OCI-LY7 (cell line): ENCODE measurements around the gene PPP1R9A. TPM values are rescaled to one million over a fixed set of nuclear protein-coding genes. Genes with fewer than 3 reads are reported as not detected.

Source experiments
- BruUV-seq: library from RNA; stranded (reverse); fragments of 400-500 nt; replicated peaks from 2 replicates; lab custom pipeline; 2021; lab: Mats Ljungman, UMichigan
- CTCF ChIA-PET: fragments of 300-600 bp; sonication (Branson Sonifier 250); formaldehyde crosslinking; loops from one replicate; lab custom pipeline; 2022; ENCODE audit warnings: antibody characterized with exemption; ENCODE audit not compliant: unreplicated experiment; lab: Charles Lee
- POLR2A ChIA-PET: fragments of 300-600 bp; sonication (Branson Sonifier 250); formaldehyde crosslinking; loops from one replicate; lab custom pipeline; 2022; ENCODE audit warnings: antibody characterized with exemption; lab: Charles Lee
- DNase-seq: peaks from one replicate; pipeline ENCODE4 v3.0.0-alpha.2; 2015; ENCODE audit warnings: low spot score
- H2AFZ ChIP-seq: fragments of 200-600 bp; sonication (generic), shearing (Covaris generic); 2 replicates; pipeline ENCODE4 v1.6.1; 2014; ENCODE audit warnings: mild to moderate bottlenecking, antibody characterized with exemption, low read length, moderate library complexity
- H3K27ac ChIP-seq: fragments of 200-600 bp; sonication (generic); 2 replicates; pipeline ENCODE4 v1.5.1; 2014; ENCODE audit warnings: mixed run types, low read depth, mild to moderate bottlenecking, moderate library complexity, low read length, inconsistent platforms; ENCODE audit not compliant: poor library complexity, severe bottlenecking
- H3K36me3 ChIP-seq: fragments of 200-600 bp; sonication (generic); 2 replicates; pipeline ENCODE4 v1.6.1; 2014; ENCODE audit warnings: mild to moderate bottlenecking, antibody characterized with exemption, low read length, moderate library complexity, mixed read lengths; ENCODE audit not compliant: insufficient read depth
- H3K4me1 ChIP-seq: fragments of 200-600 bp; sonication (generic); 2 replicates; pipeline ENCODE4 v1.5.1; 2014; ENCODE audit warnings: mild to moderate bottlenecking, low read length; ENCODE audit not compliant: insufficient read depth, poor library complexity, severe bottlenecking
- H3K4me2 ChIP-seq: fragments of 200-600 bp; sonication (generic); 2 replicates; pipeline ENCODE4 v1.6.1; 2014; ENCODE audit warnings: mild to moderate bottlenecking, low read length
- H3K4me3 ChIP-seq: fragments of 200-600 bp; sonication (generic); 2 replicates; pipeline ENCODE4 v1.5.1; 2014; ENCODE audit warnings: mild to moderate bottlenecking, low read depth, low read length; ENCODE audit not compliant: poor library complexity, severe bottlenecking
- H3K79me2 ChIP-seq: fragments of 200-600 bp; sonication (generic); 2 replicates; pipeline ENCODE4 v1.6.1; 2016; ENCODE audit warnings: low read depth, mild to moderate bottlenecking, low read length, moderate library complexity, mixed read lengths; ENCODE audit not compliant: insufficient read depth
- H3K9me2 ChIP-seq: fragments of 200-600 bp; sonication (generic); 2 replicates; pipeline ENCODE4 v1.6.1; 2016; ENCODE audit warnings: mild to moderate bottlenecking, low read length, mixed read lengths; ENCODE audit not compliant: insufficient read depth
- H3K9me3 ChIP-seq: fragments of 200-600 bp; sonication (generic); 2 replicates; pipeline ENCODE4 v1.6.1; 2014; ENCODE audit warnings: mild to moderate bottlenecking, mixed run types, low read length, mixed read lengths
- H4K20me1 ChIP-seq: fragments of 200-600 bp; sonication (generic); 2 replicates; pipeline ENCODE4 v1.6.1; 2014; ENCODE audit warnings: mild to moderate bottlenecking, antibody characterized with exemption, low read length, moderate library complexity, mixed read lengths; ENCODE audit not compliant: insufficient read depth
- EZH2phosphoT487 ChIP-seq: fragments of 200-600 bp; sonication (generic); IDR thresholded peaks from 2 replicates; pipeline ENCODE4 v1.6.1; 2018; ENCODE audit warnings: low read depth, borderline replicate concordance, mild to moderate bottlenecking, mixed run types, antibody characterized with exemption, low read length, moderate library complexity, mixed read lengths
- intact Hi-C: fragments of 100-400 bp; cut with micrococcal nuclease; formaldehyde crosslinking; loops from one replicate; pipeline ENCODE4 v1.10.0; 2022; ENCODE audit not compliant: unreplicated experiment
- total RNA-seq, 2 experiments: library from RNA; depleted of rRNA in 1 of 2; stranded (reverse); fragments of >200 nt in 1 of 2; shearing (Covaris generic) in 1 of 2; gene quantifications; 2 replicates each; pipeline ENCODE4 v1.2.3, GENCODE V29; 2014 to 2022
- TF ChIP-seq, protein P1 (sequence below): fragments of 200-600 bp; sonication (generic); conservative IDR thresholded peaks from 2 replicates; pipeline ENCODE4 v1.5.1; 2014; ENCODE audit warnings: mild to moderate bottlenecking, antibody characterized with exemption, low read length, moderate library complexity, mixed read lengths

Gene PPP1R9A
- total RNA-seq, 2 experiments from 2014 or later = not detected

- BruUV-seq = no TSS peak
- no peaks in the 10 kb centered on the region for H3K9me3 ChIP-seq
- intact Hi-C loops = no loop called here
- DNase-seq = no peak
- ChIA-PET POLR2A (no interaction called here), CTCF (no interaction called here)
- no peaks in the 10 kb centered on the region for H3K79me2 ChIP-seq
- no peaks in the 10 kb centered on the region for H4K20me1 ChIP-seq
- no peaks in the 10 kb centered on the region for H3K36me3 ChIP-seq
- no peak overlapping the region for H3K4me3 ChIP-seq
- H3K4me2 ChIP-seq = no peak overlapping the region
- H2AFZ ChIP-seq = no peak overlapping the region
- no peak overlapping the region for H3K27ac ChIP-seq
- TF ChIP-seq EZH2phosphoT487 = no peak
- TF ChIP-seq, protein P1, sequence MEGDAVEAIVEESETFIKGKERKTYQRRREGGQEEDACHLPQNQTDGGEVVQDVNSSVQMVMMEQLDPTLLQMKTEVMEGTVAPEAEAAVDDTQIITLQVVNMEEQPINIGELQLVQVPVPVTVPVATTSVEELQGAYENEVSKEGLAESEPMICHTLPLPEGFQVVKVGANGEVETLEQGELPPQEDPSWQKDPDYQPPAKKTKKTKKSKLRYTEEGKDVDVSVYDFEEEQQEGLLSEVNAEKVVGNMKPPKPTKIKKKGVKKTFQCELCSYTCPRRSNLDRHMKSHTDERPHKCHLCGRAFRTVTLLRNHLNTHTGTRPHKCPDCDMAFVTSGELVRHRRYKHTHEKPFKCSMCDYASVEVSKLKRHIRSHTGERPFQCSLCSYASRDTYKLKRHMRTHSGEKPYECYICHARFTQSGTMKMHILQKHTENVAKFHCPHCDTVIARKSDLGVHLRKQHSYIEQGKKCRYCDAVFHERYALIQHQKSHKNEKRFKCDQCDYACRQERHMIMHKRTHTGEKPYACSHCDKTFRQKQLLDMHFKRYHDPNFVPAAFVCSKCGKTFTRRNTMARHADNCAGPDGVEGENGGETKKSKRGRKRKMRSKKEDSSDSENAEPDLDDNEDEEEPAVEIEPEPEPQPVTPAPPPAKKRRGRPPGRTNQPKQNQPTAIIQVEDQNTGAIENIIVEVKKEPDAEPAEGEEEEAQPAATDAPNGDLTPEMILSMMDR = no peak
- no peaks in the 10 kb centered on the region for H3K4me1 ChIP-seq
- no peaks in the 10 kb centered on the region for H3K9me2 ChIP-seq
Measured at GRCh38 chr7:95225301-95225700, 317.9 kb downstream of the PPP1R9A start.

- CTCF ChIA-PET = no interaction called here
- TF ChIP-seq EZH2phosphoT487 = no peak
- TF ChIP-seq, protein P1 = no peak
- Histone ChIP-seq H4K20me1 (no peaks in the 10 kb centered on the region), H3K4me2 (no peak overlapping the region), H3K36me3 (no peaks in the 10 kb centered on the region), H3K4me3 (no peak overlapping the region), H3K27ac (no peak overlapping the region), H2AFZ (no peak overlapping the region), H3K9me3 (no peaks in the 10 kb centered on the region), H3K4me1 (no peaks in the 10 kb centered on the region), H3K79me2 (no peaks in the 10 kb centered on the region), H3K9me2 (no peaks in the 10 kb centered on the region)
- DNase-seq = no peak
- BruUV-seq = no TSS peak
- intact Hi-C loops = no loop called here
- POLR2A ChIA-PET = no interaction called here
Measured at GRCh38 chr7:95229301-95229700, 321.9 kb downstream of the PPP1R9A start.

DNA sequence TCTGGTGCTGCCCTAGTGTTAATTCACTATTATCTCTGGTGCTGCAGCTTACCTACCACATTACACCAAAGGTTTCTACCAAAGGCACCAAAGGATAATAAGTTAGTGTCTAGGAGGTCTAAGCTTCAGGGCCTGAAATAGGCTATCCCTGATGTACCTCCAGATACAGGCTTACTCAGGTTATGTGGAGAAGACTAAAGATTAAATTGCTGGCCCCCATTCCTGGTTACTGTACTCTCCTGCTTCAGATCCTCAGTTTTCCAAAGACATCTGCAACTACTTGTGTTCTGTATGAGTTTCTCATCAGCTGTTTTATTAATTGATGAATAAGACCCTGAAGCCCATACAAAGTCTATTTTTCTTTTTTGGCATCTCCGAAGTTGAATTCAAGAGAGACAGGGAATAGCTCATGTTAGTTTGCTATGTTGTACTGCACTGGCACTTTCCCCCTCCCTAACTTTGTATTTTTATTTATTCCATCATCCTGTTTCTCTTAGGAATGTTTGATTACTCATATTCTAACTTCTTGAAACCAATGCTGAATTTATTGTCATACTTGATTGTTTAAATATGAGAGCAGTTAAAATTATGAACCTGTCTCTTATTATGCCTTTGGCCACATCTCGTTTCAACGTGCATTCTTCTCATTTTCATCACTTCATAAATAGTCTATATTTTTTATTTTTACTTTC lies 331.0 kb downstream of the PPP1R9A start:
- POLR2A ChIA-PET = no interaction called here
- Histone ChIP-seq H4K20me1 (no peaks in the 10 kb centered on the region), H3K36me3 (no peaks in the 10 kb centered on the region), H3K27ac (no peak overlapping the region), H3K79me2 (no peaks in the 10 kb centered on the region), H3K4me3 (no peak overlapping the region), H3K4me1 (no peaks in the 10 kb centered on the region), H3K4me2 (no peak overlapping the region), H3K9me2 (no peaks in the 10 kb centered on the region), H3K9me3 (no peaks in the 10 kb centered on the region), H2AFZ (no peak overlapping the region)
- TF ChIP-seq EZH2phosphoT487 = no peak
- TF ChIP-seq, protein P1 = no peak
- no peak for DNase-seq
- no TSS peak for BruUV-seq
- CTCF ChIA-PET = no interaction called here
- intact Hi-C loops = no loop called here
